Right renal cortex interstitium (tissue), 3 donors: ENCODE data around the gene KIF2B. TPM values are rescaled to one million over a fixed set of nuclear protein-coding genes. Genes with fewer than 3 reads are reported as not detected.
"Not testable (repeated sequence)": the region's sequence is repeated elsewhere in the genome, so short reads cannot be mapped to it uniquely, and the experiment has no call there.

Source experiments
- DNase-seq, 3 donors: peaks; one replicate each; pipeline ENCODE4 v3.0.0-alpha.2; 2013; ENCODE audit warnings: low read depth in 3 of 3, low spot score in 2 of 3
- polyA plus RNA-seq, 3 donors: library from polyadenylated mRNA; unstranded; fragments of 120-200 nt; gene quantifications; one replicate each; pipeline ENCODE4 v1.2.1, GENCODE V29; 2013; ENCODE audit not compliant: insufficient read length in 3 of 3

The KIF2B gene, protein sequence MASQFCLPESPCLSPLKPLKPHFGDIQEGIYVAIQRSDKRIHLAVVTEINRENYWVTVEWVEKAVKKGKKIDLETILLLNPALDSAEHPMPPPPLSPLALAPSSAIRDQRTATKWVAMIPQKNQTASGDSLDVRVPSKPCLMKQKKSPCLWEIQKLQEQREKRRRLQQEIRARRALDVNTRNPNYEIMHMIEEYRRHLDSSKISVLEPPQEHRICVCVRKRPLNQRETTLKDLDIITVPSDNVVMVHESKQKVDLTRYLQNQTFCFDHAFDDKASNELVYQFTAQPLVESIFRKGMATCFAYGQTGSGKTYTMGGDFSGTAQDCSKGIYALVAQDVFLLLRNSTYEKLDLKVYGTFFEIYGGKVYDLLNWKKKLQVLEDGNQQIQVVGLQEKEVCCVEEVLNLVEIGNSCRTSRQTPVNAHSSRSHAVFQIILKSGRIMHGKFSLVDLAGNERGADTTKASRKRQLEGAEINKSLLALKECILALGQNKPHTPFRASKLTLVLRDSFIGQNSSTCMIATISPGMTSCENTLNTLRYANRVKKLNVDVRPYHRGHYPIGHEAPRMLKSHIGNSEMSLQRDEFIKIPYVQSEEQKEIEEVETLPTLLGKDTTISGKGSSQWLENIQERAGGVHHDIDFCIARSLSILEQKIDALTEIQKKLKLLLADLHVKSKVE
- not detected for polyA plus RNA-seq

DNA sequence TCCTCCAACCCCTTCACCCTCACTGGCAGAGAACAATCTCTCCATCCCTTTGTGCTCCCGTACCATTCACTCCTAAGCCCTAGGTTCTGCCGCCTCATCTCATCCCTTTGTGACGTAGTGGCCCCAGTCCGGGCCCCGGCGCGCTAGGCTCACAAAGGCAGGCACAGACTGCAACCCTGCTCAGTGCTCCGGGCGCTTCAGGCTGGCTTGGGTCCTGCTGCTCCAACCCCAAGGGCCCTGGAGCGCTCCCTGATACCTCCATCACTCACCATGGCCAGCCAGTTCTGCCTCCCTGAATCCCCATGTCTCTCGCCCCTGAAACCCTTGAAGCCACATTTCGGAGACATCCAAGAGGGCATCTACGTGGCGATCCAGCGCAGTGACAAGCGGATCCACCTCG, at the start of gene KIF2B:
Gene KIF2B, plus strand, starts transcription at position 164 of the 400 bp plus-strand sequence. Its CDS starts 107 bp downstream, at position 271.
- DNase-seq = no peak

GRCh38 chr17:53780320-53780719, 42.4 kb upstream of the KIF2B start:
- DNase-seq = no peak

DNA sequence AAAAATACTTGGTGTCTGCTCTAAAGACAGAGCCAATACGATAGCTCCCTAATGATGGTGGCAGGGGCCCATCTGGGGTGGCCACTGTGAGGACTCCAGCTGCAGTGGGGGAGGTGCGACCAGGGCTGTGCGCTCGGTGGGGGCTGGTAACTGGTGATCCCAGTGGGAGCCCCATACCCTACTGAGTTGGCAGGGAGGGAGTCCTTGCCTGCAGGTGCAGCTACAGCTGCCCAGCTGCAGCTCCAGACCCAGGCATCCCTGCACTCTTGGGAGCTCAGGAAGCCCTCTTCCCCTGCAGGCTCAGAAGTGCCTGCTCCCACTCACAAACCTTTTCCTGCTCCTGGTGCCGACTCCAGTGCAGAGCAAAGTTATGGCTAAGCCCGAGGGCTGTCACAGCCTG, 31.2 kb upstream of the KIF2B start:
- no peak for DNase-seq

DNA sequence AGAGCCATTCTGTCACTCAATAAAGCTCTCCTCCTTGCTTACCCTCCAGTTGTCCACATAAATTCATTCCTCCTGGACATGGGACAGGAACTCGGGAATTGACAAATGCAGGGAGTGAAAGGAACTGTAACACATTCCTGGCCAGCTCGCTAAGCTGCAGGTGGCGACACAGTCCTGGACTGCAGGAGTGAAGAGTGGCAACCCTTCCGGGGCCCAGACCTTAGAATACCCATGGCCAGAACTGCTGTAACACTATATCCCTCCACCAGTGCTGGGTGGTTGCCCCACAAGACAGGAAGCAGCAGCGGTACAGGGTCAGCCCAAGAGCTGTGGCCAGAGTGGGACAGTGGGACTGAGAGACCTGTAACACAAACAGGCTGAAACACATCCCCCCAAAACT, 30.3 kb upstream of the KIF2B start:
- no peak for DNase-seq

DNA sequence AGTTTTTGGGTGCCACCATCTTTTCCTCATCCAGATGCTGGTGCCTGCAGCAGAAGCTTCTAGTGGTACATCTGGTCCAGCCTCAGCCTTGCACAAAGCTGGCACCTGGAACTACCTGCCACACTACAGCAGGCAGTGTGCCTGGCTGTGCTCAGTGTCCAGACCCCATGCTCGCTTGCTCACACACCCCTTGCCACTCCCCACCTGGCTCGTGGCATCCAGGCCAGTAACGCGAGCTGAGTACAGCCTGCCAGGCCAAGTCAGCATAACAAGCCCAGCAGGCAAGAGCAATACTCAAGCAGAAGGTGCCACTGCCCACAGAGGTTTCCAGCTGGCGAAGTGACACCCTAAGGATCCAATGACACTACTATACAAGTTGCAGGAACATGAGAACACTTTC, 29.7 kb upstream of the KIF2B start:
- DNase-seq = no peak

- DNase-seq = no peak
Measured at GRCh38 chr17:53794875-53795274, 27.9 kb upstream of the KIF2B start.

DNA sequence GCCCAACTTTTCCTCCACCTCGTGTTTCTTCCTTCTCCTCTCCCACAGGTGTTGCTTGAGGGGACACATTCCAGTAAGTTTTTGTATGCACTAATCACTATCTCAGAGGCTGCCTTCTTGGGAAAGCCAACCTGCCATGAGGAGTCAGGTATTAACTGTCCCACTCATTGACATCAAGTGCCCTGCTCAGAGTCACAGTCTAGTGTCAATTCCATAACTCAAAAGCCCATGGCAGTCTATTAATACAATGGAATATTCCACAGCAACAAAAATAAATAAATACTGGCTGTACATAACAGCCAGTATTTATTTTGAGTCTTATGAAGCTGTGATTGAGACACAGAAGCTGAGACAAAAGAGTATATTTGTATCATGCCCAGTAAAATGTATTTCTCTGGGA, 26.1 kb upstream of the KIF2B start:
- no peak for DNase-seq

- DNase-seq = no peak
Measured at GRCh38 chr17:53797501-53797900, 25.2 kb upstream of the KIF2B start.

DNA sequence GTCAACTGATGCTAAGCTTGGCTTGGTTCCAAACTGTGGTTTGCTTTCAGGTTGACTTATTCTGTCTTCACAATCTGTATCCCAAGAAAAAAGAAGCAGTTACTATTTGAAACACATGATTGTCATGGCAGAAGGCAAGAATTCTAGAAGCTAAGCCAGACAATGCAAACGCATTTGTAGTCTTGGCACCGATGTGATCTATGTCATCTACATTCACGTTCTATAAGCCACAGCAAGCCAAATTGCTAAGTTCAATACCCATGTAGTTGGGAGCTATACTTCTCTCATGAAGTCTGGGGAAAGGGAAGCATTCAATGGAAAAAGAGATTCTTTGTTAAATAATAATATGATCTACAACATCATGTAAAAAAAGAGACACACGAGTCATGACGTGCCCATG, 18.3 kb upstream of the KIF2B start:
- DNase-seq = no peak

GRCh38 chr17:53806473-53806872, 16.3 kb upstream of the KIF2B start:
- DNase-seq = no peak

DNA sequence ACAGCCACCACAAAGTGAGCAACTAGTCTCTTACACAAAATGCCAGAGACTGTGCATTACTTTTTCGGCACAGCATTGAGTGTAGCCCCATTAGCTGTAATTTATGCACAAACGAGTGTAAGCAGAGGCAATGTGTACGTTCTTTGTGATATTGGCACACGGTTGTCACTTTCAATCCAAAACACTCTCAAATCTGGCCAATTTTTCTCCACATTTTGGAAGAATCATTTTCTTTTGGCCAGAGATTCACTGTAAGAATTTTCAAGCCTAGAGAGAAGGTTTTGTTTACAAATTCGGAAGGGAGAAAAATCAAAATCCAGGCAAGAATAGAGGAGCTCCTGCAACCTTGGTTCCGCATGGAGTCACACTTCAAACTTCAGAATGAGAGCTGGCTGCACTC, 15.4 kb upstream of the KIF2B start:
- DNase-seq = no peak

DNA sequence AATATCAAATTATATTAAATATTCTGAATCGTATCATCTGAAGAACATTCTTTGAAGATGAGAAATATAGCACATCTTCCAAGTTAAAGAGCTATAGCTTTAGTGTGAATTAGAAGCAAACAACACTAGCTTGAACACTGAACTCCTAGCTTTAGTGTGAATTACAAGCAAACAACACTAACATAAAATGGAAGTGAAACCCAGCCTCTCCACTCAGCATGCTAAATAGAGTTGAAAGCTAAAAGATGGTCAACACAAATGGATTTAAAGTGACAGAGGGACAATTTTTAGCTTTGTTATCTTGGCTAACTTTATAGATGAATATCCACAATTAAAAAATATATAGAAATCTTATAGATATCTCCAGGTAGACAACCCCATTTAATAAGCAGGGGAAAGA, 4.5 kb upstream of the KIF2B start:
- DNase-seq = no peak

GRCh38 chr17:53818929-53819328, 3.8 kb upstream of the KIF2B start:
- no peak for DNase-seq

- no peak for DNase-seq
Measured at GRCh38 chr17:53819956-53820355, 2.8 kb upstream of the KIF2B start.

GRCh38 chr17:53823341-53824050, 769 bp downstream of the KIF2B start:
- no peak for DNase-seq

- DNase-seq = not testable (repeated sequence)
Measured at GRCh38 chr17:53834771-53835170, 12.0 kb downstream of the KIF2B start.

DNA sequence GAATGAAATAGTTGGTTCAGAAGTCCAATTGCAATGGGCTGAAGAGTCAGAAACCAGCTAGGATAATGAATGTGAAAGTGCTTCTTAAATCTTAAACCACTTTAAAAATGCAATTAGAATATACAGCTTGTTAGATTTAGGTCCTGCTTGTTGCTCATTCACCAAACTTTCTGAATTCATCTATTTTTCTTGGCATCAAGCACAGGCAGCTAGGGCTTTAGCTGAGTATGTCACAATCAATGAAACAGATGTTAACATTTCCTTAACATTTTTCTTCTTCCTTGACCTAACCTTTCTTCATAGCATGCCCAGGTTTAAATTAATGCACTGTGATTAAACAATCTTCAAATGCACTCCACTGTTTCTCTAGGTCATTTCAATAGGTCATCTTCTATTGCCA, 14.4 kb downstream of the KIF2B start:
- DNase-seq = no peak

DNA sequence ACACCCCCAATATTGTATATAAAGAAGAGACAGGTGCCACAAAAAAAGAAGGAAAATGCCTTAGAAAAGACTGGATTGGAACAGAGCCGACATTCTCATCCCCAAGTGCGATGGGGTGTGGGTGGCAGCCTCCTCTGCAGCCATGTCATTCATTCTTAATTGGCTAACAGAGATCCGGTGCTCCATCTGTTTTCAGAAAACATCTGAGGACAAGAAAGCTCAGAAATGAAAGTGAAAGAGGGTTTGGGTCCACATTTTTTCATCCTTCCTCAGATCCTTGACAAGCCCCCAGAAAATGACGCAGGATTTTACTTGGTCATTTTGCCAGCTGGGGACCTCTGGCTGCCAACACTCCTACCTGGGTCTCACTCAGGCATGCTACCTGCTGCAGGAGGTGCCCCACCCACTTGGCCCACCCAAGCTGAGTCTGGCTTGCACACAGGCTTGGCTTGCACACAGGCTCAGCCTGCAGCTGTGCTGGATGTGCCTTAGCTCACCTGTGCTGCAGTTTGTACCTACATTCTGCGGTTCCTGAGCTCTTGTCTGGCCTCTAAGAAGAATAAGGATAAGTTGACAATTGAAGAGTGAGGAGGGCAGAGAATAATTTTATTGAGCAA, 21.9 kb downstream of the KIF2B start:
- DNase-seq = no peak

- not testable (repeated sequence) for DNase-seq
Measured at GRCh38 chr17:53871128-53871527, 48.4 kb downstream of the KIF2B start.
